ENCODE results near the gene RNF133.

- TF ChIP-seq CTCF (IDR thresholded peaks at IDR 0.05; ENCODE audit: poor library complexity): no peak
- no peak for TF ChIP-seq EZH2 (IDR thresholded peaks at IDR 0.05; ENCODE audit: borderline replicate concordance)
- TF ChIP-seq EZH2phosphoT487 (IDR thresholded peaks at IDR 0.05; ENCODE audit: low read depth, severe bottlenecking, unreplicated experiment): no peak
Measured at GRCh38 chr7:122717356-122718089, 18.6 kb upstream of the RNF133 start.

Data from hepatocyte (in vitro differentiated cells).